Measurements from ENCODE around the gene NOC2L. TPM values are rescaled to one million over a fixed set of nuclear protein-coding genes. Genes with fewer than 3 reads are reported as not detected.

NOC2L gene
- total RNA-seq, 4 donors from 2014 or later: 17.8 to 45.4 (median 23.5) TPM

GRCh38 chr1:959731-960362 is 791 bp upstream of the NOC2L start:
- no peak for TF ChIP-seq CTCF (IDR thresholded peaks at IDR 0.05; ENCODE audit: low read depth)

- TF ChIP-seq CTCF (IDR thresholded peaks at IDR 0.05; ENCODE audit: low read depth): no peak
Observed at GRCh38 chr1:956636-957035, 2.4 kb downstream of the NOC2L start.

- no peak for TF ChIP-seq CTCF (IDR thresholded peaks at IDR 0.05; ENCODE audit: low read depth)
Observed at GRCh38 chr1:955474-955873, 3.6 kb downstream of the NOC2L start.

GRCh38 chr1:954927-955326 is 4.1 kb downstream of the NOC2L start:
- TF ChIP-seq CTCF (IDR thresholded peaks at IDR 0.05; ENCODE audit: low read depth): no peak

DNA sequence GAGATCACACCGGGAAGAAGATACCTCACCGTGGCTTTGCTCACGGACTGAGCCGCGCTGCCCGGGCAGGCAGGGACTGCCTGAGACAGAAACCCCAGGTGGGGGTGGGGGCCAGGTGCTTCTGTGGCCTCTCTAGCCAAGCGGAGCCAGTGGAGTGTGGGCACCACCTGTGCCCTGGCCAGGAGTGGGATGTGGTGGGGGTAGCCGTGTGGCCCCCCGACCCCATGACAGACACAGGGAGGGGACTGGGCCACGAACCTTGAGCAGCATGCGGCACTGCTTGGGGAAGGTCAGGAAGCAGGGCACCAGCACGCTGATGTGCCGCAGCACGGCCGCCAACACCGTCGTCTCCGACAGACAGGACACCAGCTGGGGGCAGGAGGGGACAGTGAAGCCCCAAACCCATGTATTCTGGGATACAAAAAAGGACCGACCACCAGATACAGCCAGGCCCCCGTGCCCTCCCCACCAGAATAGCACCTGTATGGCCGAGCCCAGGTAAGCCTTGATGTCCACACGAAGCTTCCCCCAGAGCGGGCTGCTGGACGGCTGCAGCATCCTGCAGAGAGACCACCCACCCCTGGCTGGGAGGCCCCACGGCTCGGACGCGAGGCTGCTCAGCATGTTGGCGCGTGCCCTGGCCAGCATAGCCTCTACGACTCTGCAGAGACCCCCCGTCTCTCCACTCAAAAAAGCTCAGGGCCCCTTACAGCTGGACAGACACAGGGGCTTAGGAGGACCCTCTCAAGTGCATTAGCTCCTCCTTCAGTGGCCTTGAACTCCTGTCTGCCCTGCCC is 5.3 kb downstream of the NOC2L start:
- no peak for TF ChIP-seq CTCF (IDR thresholded peaks at IDR 0.05; ENCODE audit: low read depth)

DNA sequence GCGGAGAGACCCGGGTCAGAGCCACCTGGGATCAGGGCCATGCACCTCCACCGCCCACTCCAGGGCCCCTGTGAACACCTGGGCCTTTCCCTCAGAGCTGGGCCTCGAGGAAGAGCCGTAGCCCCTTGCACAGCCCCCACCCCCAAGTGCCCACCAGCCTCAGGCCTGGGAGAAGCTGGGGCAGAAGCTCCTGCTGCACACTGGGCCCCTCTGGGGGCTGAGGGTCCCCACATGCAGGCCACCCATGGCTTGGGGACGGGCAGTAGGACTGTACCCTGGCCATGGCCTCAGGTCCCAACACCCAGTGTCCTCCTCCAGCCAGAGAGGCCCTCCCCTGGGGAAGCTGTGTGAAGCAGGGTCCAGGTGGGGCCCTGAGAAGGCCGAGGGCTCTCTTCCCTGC is 6.5 kb downstream of the NOC2L start:
- TF ChIP-seq CTCF (IDR thresholded peaks at IDR 0.05; ENCODE audit: low read depth): no peak

DNA sequence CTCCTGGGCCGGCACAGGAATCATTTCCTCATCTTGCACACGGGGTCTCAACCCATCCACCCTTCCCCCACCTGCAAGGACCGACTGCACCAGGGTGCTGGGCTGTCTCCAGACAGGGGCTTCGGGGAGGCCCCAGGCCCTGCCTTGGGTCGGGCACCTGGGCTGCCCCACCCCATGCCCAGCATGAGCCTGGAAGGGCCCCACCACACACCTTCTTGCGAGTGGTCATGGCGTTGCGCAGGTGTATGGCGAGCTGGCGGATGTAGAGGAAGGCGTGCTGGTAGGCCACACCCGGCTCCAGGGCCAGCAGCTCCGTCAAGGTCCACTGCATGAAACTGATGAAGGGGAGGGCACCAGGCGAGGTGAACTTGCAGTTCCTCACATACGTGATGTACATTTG is 6.9 kb downstream of the NOC2L start:
- TF ChIP-seq CTCF (IDR thresholded peaks at IDR 0.05; ENCODE audit: low read depth): no peak
